WTC11 (cell line): Measurements from ENCODE around the gene ACVR2B.

Source experiments
- CTCF ChIP-seq: fragments of 200-600 bp; IDR thresholded peaks from 2 replicates; pipeline ENCODE4 v1.8.0; 2022; ENCODE audit warnings: antibody characterized with exemption
- E2F5 ChIP-seq: sonication (generic); formaldehyde crosslinking; IDR thresholded peaks from 2 replicates; pipeline ENCODE4 v1.8.1; 2022; ENCODE audit warnings: mild to moderate bottlenecking, moderate library complexity, missing genetic modification reagents
- MAX ChIP-seq: sonication (generic); formaldehyde crosslinking; IDR thresholded peaks from 2 replicates; pipeline ENCODE4 v1.8.0; 2022; ENCODE audit warnings: mild to moderate bottlenecking, missing genetic modification reagents

GRCh38 chr3:38489766-38490165 is 36.1 kb downstream of the ACVR2B start:
- TF ChIP-seq E2F5 (CRISPR knock-in tag) (no peak), CTCF (no peak), MAX (CRISPR knock-in tag) (no peak)
